PC-3 (cell line): ENCODE data around the gene GNPTG. TPM values are rescaled to one million over a fixed set of nuclear protein-coding genes. Genes with fewer than 3 reads are reported as not detected.
A peak's percentile ranks its signal among the peaks of the same experiment; 100 is the strongest.

Experiments
- ATAC-seq: fragments of 200-7000 bp; cut with Tn5 transposase; 2 replicates; pipeline ENCODE4 v1.9.1; 2020; ENCODE audit warnings: mild to moderate bottlenecking, moderate library complexity
- BruUV-seq: library from RNA; stranded (reverse); fragments of 400-500 nt; replicated peaks from 2 replicates; lab custom pipeline; 2021; lab: Mats Ljungman, UMichigan
- CTCF ChIA-PET: fragments of 300-600 bp; sonication (Branson Sonifier 250); formaldehyde crosslinking; loops from one replicate; lab custom pipeline; 2022; ENCODE audit warnings: antibody characterized with exemption; lab: Charles Lee
- POLR2A ChIA-PET: fragments of 300-600 bp; sonication (Branson Sonifier 250); formaldehyde crosslinking; loops from one replicate; lab custom pipeline; 2022; ENCODE audit warnings: antibody characterized with exemption; ENCODE audit not compliant: unreplicated experiment; lab: Charles Lee
- DNase-seq: peaks from one replicate; pipeline ENCODE4 v3.0.0-alpha.2; 2015
- H2AFZ ChIP-seq: fragments of 300-600 bp; sonication (generic); 2 replicates; pipeline ENCODE4 v1.6.0; 2016; ENCODE audit warnings: antibody characterized with exemption, low read length
- H3F3A ChIP-seq: fragments of 300-600 bp; sonication (generic); one replicate; pipeline ENCODE4 v1.6.0; 2017; ENCODE audit warnings: antibody characterized with exemption, low read length, control low read depth, mild to moderate bottlenecking; ENCODE audit not compliant: unreplicated experiment
- H3K27ac ChIP-seq: fragments of 300-600 bp; sonication (generic); 2 replicates; pipeline ENCODE4 v1.5.1; 2016; ENCODE audit warnings: mild to moderate bottlenecking, low read length
- H3K27me3 ChIP-seq: fragments of 300-600 bp; sonication (generic); 2 replicates; pipeline ENCODE4 v1.6.1; 2016; ENCODE audit warnings: low read length, mixed read lengths
- H3K36me3 ChIP-seq: fragments of 300-600 bp; sonication (generic); 2 replicates; pipeline ENCODE4 v1.6.1; 2016; ENCODE audit warnings: low read depth, mixed run types, low read length, mixed read lengths
- H3K4me1 ChIP-seq: fragments of 300-600 bp; sonication (generic); 2 replicates; pipeline ENCODE4 v1.5.1; 2016; ENCODE audit warnings: low read length; ENCODE audit not compliant: insufficient read depth
- H3K4me2 ChIP-seq: fragments of 300-600 bp; sonication (generic); 2 replicates; pipeline ENCODE4 v1.6.0; 2016; ENCODE audit warnings: low read length
- H3K4me3 ChIP-seq: fragments of 300-600 bp; sonication (generic); 2 replicates; pipeline ENCODE4 v1.5.1; 2016; ENCODE audit warnings: mild to moderate bottlenecking, low read length, mixed read lengths
- H3K79me2 ChIP-seq: fragments of 300-600 bp; sonication (generic); 2 replicates; pipeline ENCODE4 v1.6.1; 2017; ENCODE audit warnings: low read length, mixed read lengths
- H3K9ac ChIP-seq: fragments of 300-600 bp; sonication (generic); 2 replicates; pipeline ENCODE4 v1.6.0; 2016; ENCODE audit warnings: mild to moderate bottlenecking, low read length
- H3K9me2 ChIP-seq: fragments of 300-600 bp; sonication (generic); replicated peaks from 2 replicates; pipeline ENCODE4 v1.6.1; 2016; ENCODE audit warnings: mixed run types, low read length, mixed read lengths
- H3K9me3 ChIP-seq: fragments of 300-600 bp; sonication (generic); 2 replicates; pipeline ENCODE4 v1.6.1; 2016; ENCODE audit warnings: low read length, mixed read lengths
- H4K20me1 ChIP-seq: fragments of 300-600 bp; sonication (generic); 2 replicates; pipeline ENCODE4 v1.6.1; 2016; ENCODE audit warnings: low read length, mixed read lengths
- CTCF ChIP-seq: fragments of 300-600 bp; sonication (generic); conservative IDR thresholded peaks from 2 replicates; pipeline ENCODE4 v1.5.1; 2017; ENCODE audit warnings: antibody characterized with exemption, low read depth, mild to moderate bottlenecking, low read length
- EZH2 ChIP-seq: fragments of 300-600 bp; sonication (generic); IDR thresholded peaks from one replicate; pipeline ENCODE4 v1.6.1; 2017; ENCODE audit warnings: antibody characterized with exemption, mild to moderate bottlenecking, low read length; ENCODE audit not compliant: unreplicated experiment
- EZH2phosphoT487 ChIP-seq: fragments of 300-600 bp; sonication (generic); IDR thresholded peaks from 2 replicates; pipeline ENCODE4 v1.6.1; 2018; ENCODE audit warnings: mild to moderate bottlenecking, antibody characterized with exemption, low read length, borderline replicate concordance
- intact Hi-C: fragments of 100-400 bp; cut with micrococcal nuclease; formaldehyde crosslinking; loops from 2 replicates; pipeline ENCODE4 v1.9.0; 2023
- total RNA-seq: library from RNA; depleted of rRNA; stranded (reverse); fragments of >200 nt; gene quantifications from 2 replicates; pipeline ENCODE4 v1.2.3, GENCODE V29; 2014

The GNPTG gene
- total RNA-seq, 1 experiment from 2014 or later: 36.3 TPM

- no peaks in the 10 kb centered on the region for H3K36me3 ChIP-seq
- no peaks in the 10 kb centered on the region for H3K27me3 ChIP-seq
- H3K9me2 ChIP-seq: no peaks in the 10 kb centered on the region
- no peaks in the 10 kb centered on the region for H4K20me1 ChIP-seq
- intact Hi-C loops: no loop called here
- no peaks in the 10 kb centered on the region; the same call in 1 of the 2 replicates for H3K4me1 ChIP-seq
- peak overlapping the region; percentile 88 for H3K9ac ChIP-seq
- DNase-seq (no peak), ATAC-seq (peak; percentile 17; the same call in 1 of the 2 replicates)
- no peak overlapping the region for H3K27ac ChIP-seq
- H3K9me3 ChIP-seq: no peaks in the 10 kb centered on the region
- H3K79me2 ChIP-seq: peaks cover 49% of the 10 kb centered on the region
- H2AFZ ChIP-seq: no peak overlapping the region; the same call in 1 of the 2 replicates
- TF ChIP-seq CTCF (no peak), EZH2phosphoT487 (no peak), EZH2 (no peak)
- no peaks in the 10 kb centered on the region for H3F3A ChIP-seq
- H3K4me3 ChIP-seq: peak overlapping the region; percentile 98
- BruUV-seq: no TSS peak
- CTCF ChIA-PET: no interaction called here
- POLR2A ChIA-PET: interaction anchor here (0.6 kb wide), 1 partner anchor 57 kb away, joined by 3 read pairs; no protein-coding TSS in a partner anchor
- peak overlapping the region; percentile 96 for H3K4me2 ChIP-seq
Observed at GRCh38 chr16:1350691-1351090, 1.0 kb upstream of the GNPTG start.

GRCh38 chr16:1351215-1351581 lies 533 bp upstream of the GNPTG start:
- Histone ChIP-seq H2AFZ (peak overlapping the region; percentile 53), H3K27ac (no peak overlapping the region), H3K4me2 (peak overlapping the region; percentile 96), H3K9me2 (no peaks in the 10 kb centered on the region), H3K9me3 (no peaks in the 10 kb centered on the region), H3K9ac (peak overlapping the region; percentile 88), H3K27me3 (no peaks in the 10 kb centered on the region), H4K20me1 (no peaks in the 10 kb centered on the region), H3K36me3 (no peaks in the 10 kb centered on the region), H3K4me3 (peak overlapping the region; percentile 98), H3K4me1 (no peaks in the 10 kb centered on the region; the same call in 1 of the 2 replicates), H3F3A (no peaks in the 10 kb centered on the region), H3K79me2 (peaks cover 54% of the 10 kb centered on the region)
- intact Hi-C loops: no loop called here
- BruUV-seq: no TSS peak
- ChIA-PET CTCF (no interaction called here), POLR2A (interaction anchor here (0.6 kb wide), 1 partner anchor 57 kb away, joined by 3 read pairs; no protein-coding TSS in a partner anchor)
- ATAC-seq (no peak), DNase-seq (no peak)
- TF ChIP-seq EZH2phosphoT487 (no peak), EZH2 (no peak), CTCF (no peak)

GRCh38 chr16:1354815-1355540 lies 3.2 kb downstream of the GNPTG start:
- H3K9me2 ChIP-seq: no peaks in the 10 kb centered on the region
- H3K27ac ChIP-seq: no peak overlapping the region
- H3K9ac ChIP-seq: no peak overlapping the region
- CTCF ChIA-PET: no interaction called here
- intact Hi-C loops: no loop called here
- peaks cover 2% of the 10 kb centered on the region; the same call in 1 of the 2 replicates for H3K36me3 ChIP-seq
- POLR2A ChIA-PET: interaction anchor here (0.5 kb wide), 1 partner anchor 12 kb away, joined by 15 read pairs; no protein-coding TSS in a partner anchor
- H3K27me3 ChIP-seq: no peaks in the 10 kb centered on the region
- DNase-seq (no peak), ATAC-seq (no peak)
- H3F3A ChIP-seq: no peaks in the 10 kb centered on the region
- H4K20me1 ChIP-seq: no peaks in the 10 kb centered on the region
- BruUV-seq: no TSS peak
- H3K4me1 ChIP-seq: peaks cover 9% of the 10 kb centered on the region; the same call in 1 of the 2 replicates
- H3K4me2 ChIP-seq: no peak overlapping the region
- H3K9me3 ChIP-seq: no peaks in the 10 kb centered on the region
- no peak for TF ChIP-seq CTCF
- no peak for TF ChIP-seq EZH2
- no peak for TF ChIP-seq EZH2phosphoT487
- no peak overlapping the region for H2AFZ ChIP-seq
- H3K79me2 ChIP-seq: peaks cover 81% of the 10 kb centered on the region
- no peak overlapping the region for H3K4me3 ChIP-seq
